Activated CD8-positive, alpha-beta memory T cell treated with anti-CD3 and anti-CD28 coated beads for 36 hours (primary cell): ENCODE data around the gene INKA1. TPM values are rescaled to one million over a fixed set of nuclear protein-coding genes. Genes with fewer than 3 reads are reported as not detected.
"Not testable (repeated sequence)": the region's sequence is repeated elsewhere in the genome, so short reads cannot be mapped to it uniquely, and the experiment has no call there.

Experiments used
- CTCF ChIA-PET: fragments of 350-600 bp; sonication (Branson Sonifier 250); formaldehyde crosslinking; loops from one replicate; lab custom pipeline; 2021; ENCODE audit warnings: antibody characterized with exemption; lab: Charles Lee
- POLR2A ChIA-PET: fragments of 350-600 bp; sonication (Branson Sonifier 250); formaldehyde crosslinking; loops from one replicate; lab custom pipeline; 2021; ENCODE audit warnings: antibody characterized with exemption; lab: Charles Lee
- total RNA-seq, 2 experiments: library from RNA; stranded (reverse); gene quantifications; one replicate each; pipeline ENCODE4 v1.2.3, GENCODE V29; 2021

INKA1 gene
- total RNA-seq, result 1 to 10 TPM; 1.5 to 2.1 TPM

DNA sequence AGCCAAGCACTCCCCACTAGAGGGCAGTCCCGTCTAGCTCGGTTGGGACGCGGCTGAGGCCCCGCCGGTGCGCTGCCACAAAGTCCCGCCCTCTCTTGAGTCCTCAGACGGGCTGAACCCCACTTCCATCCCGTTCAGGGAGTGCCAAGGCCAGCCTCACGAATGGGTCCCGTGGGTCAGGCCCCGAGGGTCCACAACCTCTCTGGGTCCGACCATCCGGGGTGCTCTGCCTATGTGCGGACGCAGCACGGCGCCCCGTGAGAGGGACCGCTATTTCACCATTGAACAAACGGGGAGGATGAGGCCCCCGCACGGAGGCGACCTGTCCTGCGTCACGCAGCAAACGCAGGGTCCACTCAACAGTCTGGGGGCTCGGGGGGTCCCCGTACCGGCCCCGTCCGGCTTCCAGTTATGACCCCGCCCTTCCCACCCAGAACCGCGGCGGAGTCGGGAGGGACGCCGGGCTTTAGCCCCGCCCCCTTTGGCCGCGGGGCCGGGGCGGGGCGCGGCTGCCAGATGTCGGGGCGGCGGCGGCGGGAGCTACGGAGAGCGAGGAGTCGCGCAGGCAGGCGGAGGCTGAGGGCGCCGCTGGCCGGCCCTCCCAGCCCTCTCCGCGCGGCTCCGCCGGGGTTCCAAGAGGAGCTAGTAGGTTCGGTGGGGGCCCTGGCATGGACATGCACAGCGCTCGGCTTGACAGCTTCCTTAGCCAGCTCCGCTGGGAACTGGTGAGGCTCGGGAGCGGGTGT is at the start of gene INKA1:
TSS of gene INKA1 (plus strand) at position 543 of the 746 bp plus-strand sequence. CDS start at position 675, 132 bp downstream.
- ChIA-PET POLR2A (interaction anchor here (0.7 to 2.6 kb wide), 7 partner anchors 10 to 145 kb away, joined by 3 to 10 read pairs (median 3); partner anchors contain the start of genes IP6K1, TRAIP and UBA7), CTCF (interaction anchor here (0.6 to 3.4 kb wide), 21 partner anchors 8 to 269 kb away, joined by 3 to 60 read pairs (median 4); partner anchors contain the start of genes IP6K1 and UBA7)

DNA sequence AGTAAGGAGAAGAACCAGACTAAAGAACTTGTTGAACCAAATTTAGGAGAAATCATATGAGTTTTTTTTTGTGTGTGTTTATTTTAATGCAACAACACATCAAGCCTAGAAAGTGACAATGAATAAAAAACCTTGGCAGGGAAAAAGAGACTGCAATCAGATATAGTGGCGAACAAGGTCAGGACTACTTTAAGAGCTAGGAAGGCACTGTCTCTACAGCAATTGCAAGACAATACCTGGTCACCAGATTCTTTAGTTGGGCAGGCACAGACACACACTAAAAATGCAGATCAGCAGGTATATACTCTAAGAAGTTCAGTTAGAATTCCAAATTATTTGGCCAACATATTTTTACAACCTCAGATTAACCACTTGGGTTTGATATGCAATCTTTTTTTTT is 48.5 kb upstream of the INKA1 start:
- ChIA-PET POLR2A (no interaction called here), CTCF (no interaction called here)

- CTCF ChIA-PET, result no interaction called here
- POLR2A ChIA-PET, result no interaction called here
These were observed 47.0 kb upstream of the INKA1 start for GRCh38 chr3:49756036-49756435.

DNA sequence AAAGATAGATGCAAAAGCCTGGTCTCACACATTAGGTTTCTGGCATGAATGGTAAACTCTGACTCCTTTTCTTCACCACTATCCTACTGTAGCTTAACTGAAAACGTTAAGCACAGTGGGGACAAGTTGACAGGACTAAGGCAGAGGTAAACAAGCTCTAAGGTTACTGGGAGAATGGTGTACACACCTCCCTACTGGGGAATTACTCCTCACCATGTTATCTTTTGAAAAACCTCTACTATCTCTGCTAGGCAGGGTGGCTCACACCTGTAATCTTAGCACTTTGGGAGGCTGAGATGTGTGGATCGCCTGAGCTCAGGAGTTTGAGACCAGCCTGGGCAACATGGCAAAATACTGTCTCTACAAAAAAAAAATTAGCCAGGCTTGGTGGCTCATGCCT is 45.9 kb upstream of the INKA1 start:
- POLR2A ChIA-PET, result no interaction called here
- CTCF ChIA-PET, result no interaction called here

DNA sequence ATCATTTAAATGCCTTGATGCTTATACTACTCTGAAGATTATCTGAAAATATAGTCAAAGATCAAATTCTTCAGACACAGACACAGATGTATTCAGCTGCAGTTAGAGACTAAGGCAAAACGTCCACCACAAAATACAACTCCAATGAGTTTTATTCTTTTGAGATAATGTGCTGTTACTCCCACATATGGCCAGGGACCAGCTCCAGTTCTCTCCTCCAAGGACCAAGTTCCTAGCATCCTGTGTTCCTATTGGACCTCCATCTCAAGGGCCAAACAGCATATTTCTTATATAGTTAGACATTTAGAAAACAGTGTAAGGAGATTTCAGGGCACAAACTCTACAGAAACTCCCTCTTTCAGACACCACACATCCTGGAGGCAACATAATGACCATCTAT is 43.8 kb upstream of the INKA1 start:
- CTCF ChIA-PET, result no interaction called here
- POLR2A ChIA-PET, result no interaction called here

DNA sequence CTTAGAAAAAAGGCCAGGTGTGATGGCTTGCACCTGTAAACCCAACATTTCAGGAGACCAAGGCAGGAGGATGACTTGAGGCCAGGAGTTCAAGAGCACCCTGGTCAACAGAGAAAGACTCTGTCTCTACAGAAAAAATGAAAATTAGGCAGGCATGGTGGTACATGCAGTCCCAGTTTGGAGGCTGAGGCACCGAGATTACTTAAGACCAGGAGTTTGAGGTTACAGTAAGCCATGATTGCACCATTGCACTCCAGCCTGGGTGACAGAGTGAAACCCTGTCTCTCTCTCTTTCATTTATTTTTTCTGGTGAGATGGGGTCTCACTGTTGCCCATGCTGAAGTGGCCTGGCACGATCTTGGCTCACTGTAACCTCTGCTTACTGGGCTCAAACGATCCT is 41.4 kb upstream of the INKA1 start:
- ChIA-PET CTCF (interaction anchor here (0.7 kb wide), 1 partner anchor 1601 kb away, joined by 4 read pairs; no protein-coding TSS in a partner anchor), POLR2A (interaction anchor here (0.6 kb wide), 1 partner anchor 327 kb away, joined by 3 read pairs; no protein-coding TSS in a partner anchor)

DNA sequence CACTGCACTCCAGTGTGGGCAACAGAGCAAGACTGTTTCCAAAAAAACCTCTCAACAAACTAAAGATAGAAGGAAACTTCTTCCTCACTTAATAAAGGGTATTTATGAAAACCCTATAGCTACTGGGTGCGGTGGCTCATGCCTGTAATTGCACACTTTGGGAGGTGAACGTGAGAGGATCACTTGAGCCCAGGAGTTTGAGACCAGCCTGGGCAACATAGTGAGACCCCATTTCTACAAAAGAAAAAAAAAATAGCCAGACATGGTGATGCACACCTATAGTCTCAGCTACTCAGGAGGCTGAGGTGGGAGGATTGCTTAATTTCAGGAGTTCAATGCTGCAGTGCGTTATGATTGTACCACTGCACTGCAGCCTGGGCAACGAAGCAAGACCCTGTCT is 39.1 kb upstream of the INKA1 start:
- ChIA-PET POLR2A (no interaction called here), CTCF (no interaction called here)

DNA sequence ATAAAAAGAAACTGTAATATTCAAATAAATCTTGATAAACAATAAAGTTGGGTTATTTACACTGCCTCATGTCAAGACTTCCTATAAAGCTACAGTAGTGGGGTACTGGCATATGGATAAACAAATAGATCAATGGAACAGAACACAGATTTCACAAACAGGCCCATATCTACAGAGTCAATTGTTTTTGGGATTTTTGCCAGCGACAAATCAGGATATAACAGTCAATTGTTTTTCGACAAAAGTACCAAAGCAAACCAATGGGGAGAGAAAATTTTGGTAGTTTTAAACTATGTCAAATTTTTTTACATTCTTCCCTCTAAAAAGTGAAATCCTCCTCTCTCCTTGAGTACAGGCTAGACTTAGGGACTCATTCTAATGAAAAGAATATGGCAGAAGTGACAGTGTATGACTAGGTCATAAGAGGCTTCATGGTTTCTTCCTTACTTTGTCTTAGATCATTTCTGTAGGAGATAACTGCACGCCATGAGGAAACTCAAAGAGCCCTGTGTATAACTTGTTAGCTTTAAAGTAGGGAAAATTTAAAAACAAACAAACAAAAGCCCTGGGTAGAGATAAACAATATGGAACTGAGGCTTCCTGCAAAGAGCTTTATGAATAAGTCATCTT is 33.7 kb upstream of the INKA1 start:
- CTCF ChIA-PET, result no interaction called here
- POLR2A ChIA-PET, result interaction anchor here (0.5 kb wide), 1 partner anchor 10 kb away, joined by 3 read pairs; no protein-coding TSS in a partner anchor

- POLR2A ChIA-PET, result interaction anchor here (0.5 kb wide), 1 partner anchor 10 kb away, joined by 3 read pairs; no protein-coding TSS in a partner anchor
- CTCF ChIA-PET, result no interaction called here
These were observed 33.1 kb upstream of the INKA1 start for GRCh38 chr3:49769926-49770325.

DNA sequence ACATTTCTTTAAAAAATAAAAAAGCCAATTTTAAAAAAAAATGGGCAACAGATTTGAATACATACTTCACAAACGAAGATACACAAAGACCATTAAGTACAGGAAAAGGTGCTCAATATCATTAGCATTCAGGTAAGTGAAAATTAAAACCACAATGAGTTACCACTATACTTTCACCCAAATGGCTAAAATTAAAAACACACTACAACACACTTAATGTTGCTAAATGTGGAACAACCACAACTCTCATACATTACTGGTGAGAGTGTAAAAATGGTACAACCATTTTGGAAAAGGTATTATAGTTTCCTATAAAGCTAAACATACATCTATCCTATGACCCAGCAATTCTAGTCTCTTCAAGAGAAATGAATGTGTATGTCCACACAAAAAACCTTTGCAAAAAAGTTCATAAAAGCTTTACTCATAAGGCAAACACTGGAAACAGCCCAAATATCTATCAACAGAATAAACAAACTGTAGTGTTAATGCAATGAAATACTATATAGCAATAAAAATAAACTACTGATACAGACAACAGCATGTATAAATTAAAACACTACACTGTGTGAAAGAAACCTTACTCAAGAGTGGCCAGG is 31.6 kb upstream of the INKA1 start:
- CTCF ChIA-PET, result interaction anchor here (0.5 kb wide), 1 partner anchor 296 kb away, joined by 5 read pairs; no protein-coding TSS in a partner anchor
- POLR2A ChIA-PET, result no interaction called here

GRCh38 chr3:49772703-49773102 is 30.4 kb upstream of the INKA1 start:
- ChIA-PET CTCF (interaction anchor here (0.7 kb wide), 1 partner anchor 13 kb away, joined by 3 read pairs; the partner anchor contains the start of gene IP6K1), POLR2A (interaction anchor here (0.6 kb wide), 1 partner anchor 432 kb away, joined by 3 read pairs; no protein-coding TSS in a partner anchor)

DNA sequence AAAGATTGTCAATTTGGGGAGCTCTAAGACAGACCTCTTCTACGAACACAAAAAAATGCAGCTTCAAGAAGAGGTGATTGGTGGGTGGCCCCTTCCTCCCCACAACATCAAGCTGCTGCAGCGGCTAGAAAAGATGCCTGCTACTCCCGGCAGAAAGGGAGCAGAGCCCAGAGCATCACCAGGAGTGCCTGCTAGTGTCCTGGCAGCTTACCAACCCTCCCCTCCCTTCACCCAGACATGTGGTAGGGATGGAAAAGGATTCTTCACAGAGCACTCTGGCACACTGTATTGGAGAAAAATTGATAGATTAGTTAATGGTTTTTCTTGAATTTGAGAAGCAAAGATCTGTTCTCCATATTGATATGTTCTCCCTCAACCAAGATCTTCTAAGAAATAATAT is 27.5 kb upstream of the INKA1 start:
- ChIA-PET POLR2A (no interaction called here), CTCF (no interaction called here)

- CTCF ChIA-PET, POLR2A ChIA-PET: not testable (repeated sequence)
These were observed 27.0 kb upstream of the INKA1 start for GRCh38 chr3:49776101-49776500.

GRCh38 chr3:49779358-49780079 is 23.5 kb upstream of the INKA1 start:
- CTCF ChIA-PET, result interaction anchor here (0.9 kb wide), 1 partner anchor 24 kb away, joined by 4 read pairs; no protein-coding TSS in a partner anchor

GRCh38 chr3:49780080-49780974 is 22.7 kb upstream of the INKA1 start:
- POLR2A ChIA-PET, result interaction anchor here (0.6 kb wide), 1 partner anchor 11 kb away, joined by 3 read pairs; no protein-coding TSS in a partner anchor
- CTCF ChIA-PET, result interaction anchor here (0.9 kb wide), 1 partner anchor 23 kb away, joined by 4 read pairs; no protein-coding TSS in a partner anchor

More at GRCh38 chr3:49779358-49780079, 23.5 kb upstream of the INKA1 start:
- POLR2A ChIA-PET, result interaction anchor here (0.6 kb wide), 1 partner anchor 10 kb away, joined by 3 read pairs; no protein-coding TSS in a partner anchor

DNA sequence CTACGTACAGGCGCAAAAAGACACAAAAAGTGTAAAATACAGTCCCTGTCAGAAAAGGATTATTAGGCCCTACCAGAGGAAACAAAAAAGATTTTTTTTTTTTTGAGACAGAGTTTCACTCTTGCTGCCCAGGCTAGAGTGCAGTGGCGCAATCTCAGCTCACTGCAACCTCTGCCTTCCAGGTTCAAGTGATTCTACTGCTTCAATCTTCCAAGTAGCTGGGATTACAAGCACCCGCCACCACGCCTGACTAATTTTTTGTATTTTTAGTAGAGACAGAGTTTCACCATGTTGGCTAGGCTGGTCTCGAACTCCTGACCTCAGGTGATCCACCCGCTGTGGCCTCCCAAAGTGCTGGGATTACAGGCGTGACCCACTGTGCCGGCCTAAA is 22.1 kb upstream of the INKA1 start:
- CTCF ChIA-PET, POLR2A ChIA-PET: not testable (repeated sequence)

GRCh38 chr3:49781415-49782199 is 21.5 kb upstream of the INKA1 start:
- ChIA-PET POLR2A (interaction anchor here (0.6 kb wide), 1 partner anchor 57 kb away, joined by 6 read pairs; no protein-coding TSS in a partner anchor), CTCF (interaction anchor here (0.8 kb wide), 1 partner anchor 21 kb away, joined by 4 read pairs; the partner anchor contains the start of gene INKA1)
